Measurements from ENCODE around the gene SEPTIN5.

GRCh38 chr22:19675428-19675827 is 38.9 kb upstream of the SEPTIN5 start:
- no peak for TF ChIP-seq CTCF (IDR thresholded peaks at IDR 0.05)
- TF ChIP-seq POLR2A (IDR thresholded peaks at IDR 0.05): no peak
